GM12892 (cell line): ENCODE data around the gene FBLN7.

Source experiments
- POLR2A ChIP-seq: IDR thresholded peaks from 2 replicates; pipeline ENCODE4 v1.6.1; 2011; ENCODE audit warnings: low read depth, low read length, control low read depth
- POLR2AphosphoS5 ChIP-seq: IDR thresholded peaks from 2 replicates; pipeline ENCODE4 v1.6.1; 2011; ENCODE audit warnings: low read depth, low read length, control low read depth
- TAF1 ChIP-seq: IDR thresholded peaks from 2 replicates; pipeline ENCODE4 v1.6.1; 2011; ENCODE audit warnings: low read depth, mild to moderate bottlenecking, control low read depth, low read length, borderline replicate concordance

- TF ChIP-seq POLR2A: no peak
- no peak for TF ChIP-seq POLR2AphosphoS5
- no peak for TF ChIP-seq TAF1
Observed at GRCh38 chr2:112166806-112167499, 28.8 kb downstream of the FBLN7 start.
